SK-N-MC (cell line): Measurements from ENCODE around the gene ALG6.

Source experiments
- DNase-seq: peaks from one replicate; pipeline ENCODE4 v3.0.0-alpha.2; 2011; ENCODE audit warnings: low read depth, low spot score
- H3K27ac ChIP-seq: fragments of 200-600 bp; sonication (generic); 2 replicates; pipeline ENCODE4 v1.5.1; 2016; ENCODE audit warnings: mixed run types
- H3K36me3 ChIP-seq: fragments of 200-600 bp; sonication (generic); 2 replicates; pipeline ENCODE4 v1.6.1; 2017; ENCODE audit warnings: antibody characterized with exemption, low read length, mixed read lengths; ENCODE audit not compliant: insufficient read depth
- H3K4me3 ChIP-seq: fragments of 200-600 bp; sonication (generic); 2 replicates; pipeline ENCODE4 v1.5.1; 2016
- H3K9ac ChIP-seq: fragments of 200-600 bp; sonication (generic); 2 replicates; pipeline ENCODE4 v1.8.0; 2017; ENCODE audit warnings: mixed run types, mixed read lengths; ENCODE audit not compliant: insufficient read length
- H3K9me3 ChIP-seq: fragments of 200-600 bp; sonication (generic); 2 replicates; pipeline ENCODE4 v1.6.1; 2017; ENCODE audit warnings: low read depth, mild to moderate bottlenecking, antibody characterized with exemption, low read length, moderate library complexity, mixed read lengths
- EZH2 ChIP-seq: fragments of 200-600 bp; sonication (generic); IDR thresholded peaks from one replicate; pipeline ENCODE4 v1.6.1; 2017; ENCODE audit warnings: antibody characterized with exemption
- FOXP2 ChIP-seq: optimal IDR thresholded peaks from 2 replicates; pipeline ENCODE3; 2011; ENCODE audit warnings: mild to moderate bottlenecking, moderate library complexity; ENCODE audit not compliant: insufficient read depth; ENCODE audit errors: extremely low read length, control extremely low read depth
- POLR2AphosphoS5 ChIP-seq: IDR thresholded peaks from 2 replicates; pipeline ENCODE4 v1.6.1; 2012; ENCODE audit warnings: mild to moderate bottlenecking, low read depth, low read length, borderline replicate concordance

The ALG6 gene

GRCh38 chr1:63475761-63476160, 108.3 kb downstream of the ALG6 start:
- H3K36me3 ChIP-seq: peaks cover 14% of the 10 kb centered on the region; the same call in 1 of the 2 replicates
- no peak for TF ChIP-seq POLR2AphosphoS5
- no peak for TF ChIP-seq FOXP2
- TF ChIP-seq EZH2: no peak
- H3K4me3 ChIP-seq: no peak overlapping the region
- no peak for DNase-seq
- no peaks in the 10 kb centered on the region for H3K9me3 ChIP-seq
- no peak overlapping the region for H3K9ac ChIP-seq
- H3K27ac ChIP-seq: no peak overlapping the region

GRCh38 chr1:63480057-63480456, 112.6 kb downstream of the ALG6 start:
- H3K27ac ChIP-seq: no peak overlapping the region
- TF ChIP-seq FOXP2: no peak
- no peak for TF ChIP-seq POLR2AphosphoS5
- TF ChIP-seq EZH2: no peak
- H3K9ac ChIP-seq: no peak overlapping the region
- no peaks in the 10 kb centered on the region for H3K9me3 ChIP-seq
- H3K4me3 ChIP-seq: no peak overlapping the region
- DNase-seq: no peak
- peaks cover 13% of the 10 kb centered on the region; the same call in 1 of the 2 replicates for H3K36me3 ChIP-seq

- DNase-seq: no peak
Observed at GRCh38 chr1:63486629-63487028, 119.2 kb downstream of the ALG6 start.

DNA sequence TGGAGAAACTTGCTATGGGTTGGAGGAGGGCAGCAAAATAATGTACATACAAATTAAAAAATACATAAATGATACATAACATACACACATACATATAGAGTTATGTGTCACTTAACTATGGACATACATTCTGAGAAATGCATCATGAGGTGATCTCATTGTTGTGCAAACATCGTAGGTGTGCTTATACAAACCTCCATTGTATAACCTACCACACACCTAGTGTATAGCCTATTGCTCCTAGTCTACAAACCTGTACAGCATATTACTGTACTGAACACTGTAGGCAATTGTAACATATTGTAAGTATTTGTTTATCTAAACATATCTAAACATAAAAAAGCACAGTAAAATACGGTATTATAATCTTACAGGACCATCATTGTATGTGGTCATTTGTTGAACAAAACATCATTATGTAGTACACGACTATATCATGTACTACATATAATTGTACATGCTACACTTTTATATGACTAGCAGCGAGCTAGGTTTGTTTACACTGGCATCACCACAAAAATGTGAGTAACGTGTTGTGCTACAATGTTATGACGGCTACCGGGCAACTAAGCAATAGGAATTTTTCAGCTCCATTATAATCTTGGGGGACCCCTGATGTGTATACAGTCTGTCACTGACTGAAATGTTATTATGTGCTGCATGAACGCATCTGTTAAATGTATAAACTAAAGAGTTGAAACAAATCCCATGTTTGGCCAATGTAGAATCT, 120.1 kb downstream of the ALG6 start:
- Histone ChIP-seq H3K9me3 (no peaks in the 10 kb centered on the region), H3K27ac (no peak overlapping the region), H3K9ac (no peak overlapping the region), H3K4me3 (no peak overlapping the region), H3K36me3 (peaks cover 10% of the 10 kb centered on the region; the same call in 1 of the 2 replicates)
- TF ChIP-seq EZH2 (no peak), POLR2AphosphoS5 (no peak), FOXP2 (no peak)
- no peak for DNase-seq

More at GRCh38 chr1:63486629-63487028, 119.2 kb downstream of the ALG6 start:
- Histone ChIP-seq H3K9ac (no peak overlapping the region), H3K36me3 (peaks cover 10% of the 10 kb centered on the region; the same call in 1 of the 2 replicates), H3K27ac (no peak overlapping the region), H3K9me3 (no peaks in the 10 kb centered on the region), H3K4me3 (no peak overlapping the region)
- TF ChIP-seq FOXP2 (no peak), POLR2AphosphoS5 (no peak), EZH2 (no peak)
